GM13976 (cell line): ENCODE data around the gene YES1.

Experiments
- DNase-seq: peaks from one replicate; pipeline ENCODE4 v3.0.0; 2012; ENCODE audit warnings: low spot score
- in situ Hi-C: fragments of 300-500 bp; cut with MboI; formaldehyde crosslinking; loops from one replicate; pipeline ENCODE4 v1.12.0; 2022; ENCODE audit warnings: low sequenced_read_pairs, mixed read lengths, inconsistent platforms; ENCODE audit not compliant: unreplicated experiment
- TF ChIP-seq, protein P1 (sequence below): IDR thresholded peaks from 2 replicates; pipeline ENCODE4 v1.5.1; 2012; ENCODE audit warnings: borderline replicate concordance, mild to moderate bottlenecking; ENCODE audit not compliant: insufficient read depth; ENCODE audit errors: extremely low read depth, missing control alignments, control extremely low read depth

YES1 gene

GRCh38 chr18:834082-834720, 22.2 kb upstream of the YES1 start:
- TF ChIP-seq, protein P1, sequence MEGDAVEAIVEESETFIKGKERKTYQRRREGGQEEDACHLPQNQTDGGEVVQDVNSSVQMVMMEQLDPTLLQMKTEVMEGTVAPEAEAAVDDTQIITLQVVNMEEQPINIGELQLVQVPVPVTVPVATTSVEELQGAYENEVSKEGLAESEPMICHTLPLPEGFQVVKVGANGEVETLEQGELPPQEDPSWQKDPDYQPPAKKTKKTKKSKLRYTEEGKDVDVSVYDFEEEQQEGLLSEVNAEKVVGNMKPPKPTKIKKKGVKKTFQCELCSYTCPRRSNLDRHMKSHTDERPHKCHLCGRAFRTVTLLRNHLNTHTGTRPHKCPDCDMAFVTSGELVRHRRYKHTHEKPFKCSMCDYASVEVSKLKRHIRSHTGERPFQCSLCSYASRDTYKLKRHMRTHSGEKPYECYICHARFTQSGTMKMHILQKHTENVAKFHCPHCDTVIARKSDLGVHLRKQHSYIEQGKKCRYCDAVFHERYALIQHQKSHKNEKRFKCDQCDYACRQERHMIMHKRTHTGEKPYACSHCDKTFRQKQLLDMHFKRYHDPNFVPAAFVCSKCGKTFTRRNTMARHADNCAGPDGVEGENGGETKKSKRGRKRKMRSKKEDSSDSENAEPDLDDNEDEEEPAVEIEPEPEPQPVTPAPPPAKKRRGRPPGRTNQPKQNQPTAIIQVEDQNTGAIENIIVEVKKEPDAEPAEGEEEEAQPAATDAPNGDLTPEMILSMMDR = no peak
- in situ Hi-C loops = loop anchor here (5.0 to 10.0 kb wide), 2 partner anchors 92 to 209 kb away; no protein-coding TSS in a partner anchor

DNA sequence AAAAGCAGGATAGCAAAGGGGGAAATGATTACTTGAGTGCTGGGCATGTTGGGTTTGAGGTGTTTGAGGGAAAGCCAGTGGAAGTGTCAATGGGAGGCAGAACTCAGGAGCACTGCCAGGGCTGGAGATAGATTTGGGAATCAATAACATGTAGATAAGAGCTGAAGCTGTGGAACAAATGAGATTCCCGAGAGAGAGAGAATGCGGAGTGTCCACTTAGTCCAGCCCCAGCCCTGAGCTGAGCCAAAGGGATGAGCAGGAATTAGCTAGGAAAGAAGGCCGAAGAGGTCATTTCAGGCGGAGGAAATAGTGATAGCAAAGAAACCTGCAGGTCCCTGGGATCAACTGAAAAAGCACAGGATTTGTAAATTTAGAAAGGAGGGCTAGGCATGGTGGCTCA, 21.2 kb upstream of the YES1 start:
- DNase-seq = no peak
- TF ChIP-seq, protein P1 = no peak
- in situ Hi-C loops = loop anchor here (5.0 to 10.0 kb wide), 2 partner anchors 91 to 208 kb away; no protein-coding TSS in a partner anchor

More at GRCh38 chr18:834082-834720, 22.2 kb upstream of the YES1 start:
- DNase-seq = no peak

- in situ Hi-C loops = loop anchor here (5.0 to 10.0 kb wide), 2 partner anchors 90 to 207 kb away; no protein-coding TSS in a partner anchor
- DNase-seq = no peak
- TF ChIP-seq, protein P1 = no peak
These were observed 20.1 kb upstream of the YES1 start for GRCh38 chr18:832085-832681.

DNA sequence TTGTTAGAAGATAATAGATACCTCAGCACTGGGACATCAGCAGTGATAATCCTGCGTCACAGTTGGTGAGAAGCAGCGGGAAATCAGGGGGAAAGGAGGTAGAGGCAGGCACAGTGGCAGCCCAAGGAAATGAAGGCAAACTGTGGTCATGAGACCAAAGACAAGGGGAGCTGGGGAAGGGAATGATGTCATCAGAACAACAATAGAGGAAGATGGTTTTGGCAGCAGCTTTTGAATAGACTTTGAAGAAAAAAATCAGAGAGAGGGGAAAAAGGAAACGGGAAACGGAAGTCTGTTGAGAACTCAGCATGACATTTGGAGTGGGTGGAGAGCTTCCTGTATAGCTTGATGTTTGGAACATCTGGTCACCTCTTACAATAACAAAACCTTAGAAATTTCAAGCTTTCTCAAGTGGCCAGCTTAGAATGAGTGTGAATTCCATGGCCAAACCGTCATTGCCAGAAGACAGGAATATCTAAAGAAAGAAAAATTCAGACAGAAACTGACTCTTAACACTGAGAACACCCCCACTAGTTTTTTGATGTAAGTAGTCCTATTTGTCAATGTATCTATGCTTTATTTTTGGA, 18.4 kb upstream of the YES1 start:
- TF ChIP-seq, protein P1 = no peak
- DNase-seq = no peak
- in situ Hi-C loops = loop anchor here (5.0 to 10.0 kb wide), 2 partner anchors 88 to 206 kb away; no protein-coding TSS in a partner anchor

- TF ChIP-seq, protein P1 = no peak
- in situ Hi-C loops = no loop called here
- no peak for DNase-seq
These were observed 17.4 kb upstream of the YES1 start for GRCh38 chr18:829432-829831.

DNA sequence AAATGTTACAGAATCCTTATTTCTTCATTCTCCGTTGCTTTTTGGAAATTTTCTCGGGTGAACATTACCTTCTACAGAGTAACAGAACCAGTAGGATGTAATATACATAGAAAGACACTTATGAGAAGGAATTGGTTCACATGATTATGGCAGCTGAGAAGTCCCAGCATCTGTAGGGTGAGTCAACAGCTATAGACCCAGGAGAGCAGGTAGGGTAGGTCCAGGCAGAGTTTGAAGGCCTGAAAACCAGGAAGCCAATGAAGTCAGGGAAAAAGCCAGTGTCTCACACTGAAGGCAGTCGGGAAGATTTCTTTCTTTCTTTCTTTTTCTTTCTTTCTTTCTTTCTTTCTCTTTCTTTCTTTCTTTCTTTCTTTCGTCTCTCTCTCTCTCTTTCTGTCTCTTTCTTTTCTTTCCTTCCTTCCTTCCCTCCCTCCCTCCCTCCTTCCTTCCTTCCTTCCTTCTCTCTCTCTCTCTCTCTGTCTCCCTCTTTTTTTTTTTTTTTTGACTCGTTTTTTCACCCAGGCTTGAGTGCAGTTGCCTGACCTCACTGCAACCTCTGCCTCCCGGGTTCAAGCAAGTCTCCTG, 15.1 kb upstream of the YES1 start:
- TF ChIP-seq, protein P1 = no peak
- in situ Hi-C loops = no loop called here

More for the DNA sequence above, 15.1 kb upstream of the YES1 start:
- DNase-seq = no peak
